GM06990 (cell line): Measurements from ENCODE around the gene SSX1.
"Not testable (repeated sequence)": the region's sequence is repeated elsewhere in the genome, so short reads cannot be mapped to it uniquely, and the experiment has no call there.

Experiments
- DNase-seq: peaks from one replicate; pipeline ENCODE4 v3.0.0-alpha.2; 2011; ENCODE audit not compliant: insufficient read length; ENCODE audit errors: extremely low read depth
- H3K27me3 ChIP-seq: replicated peaks from 2 replicates; pipeline ENCODE4 v1.6.0; 2011; ENCODE audit warnings: low read length; ENCODE audit not compliant: control insufficient read depth, insufficient read depth
- H3K36me3 ChIP-seq: 2 replicates; pipeline ENCODE4 v1.5.1; 2011; ENCODE audit warnings: low read length; ENCODE audit not compliant: control insufficient read depth, insufficient read depth
- H3K4me3 ChIP-seq: replicated peaks from 2 replicates; pipeline ENCODE4 v1.5.1; 2011; ENCODE audit warnings: low read depth, mild to moderate bottlenecking, control low read depth, low read length
- TF ChIP-seq, protein P1 (sequence below): IDR thresholded peaks from 2 replicates; pipeline ENCODE4 v1.5.1; 2011; ENCODE audit warnings: low read length, control low read depth, mild to moderate bottlenecking, inconsistent platforms; ENCODE audit not compliant: insufficient read depth, poor library complexity, severe bottlenecking

Gene SSX1, protein sequence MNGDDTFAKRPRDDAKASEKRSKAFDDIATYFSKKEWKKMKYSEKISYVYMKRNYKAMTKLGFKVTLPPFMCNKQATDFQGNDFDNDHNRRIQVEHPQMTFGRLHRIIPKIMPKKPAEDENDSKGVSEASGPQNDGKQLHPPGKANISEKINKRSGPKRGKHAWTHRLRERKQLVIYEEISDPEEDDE

DNA sequence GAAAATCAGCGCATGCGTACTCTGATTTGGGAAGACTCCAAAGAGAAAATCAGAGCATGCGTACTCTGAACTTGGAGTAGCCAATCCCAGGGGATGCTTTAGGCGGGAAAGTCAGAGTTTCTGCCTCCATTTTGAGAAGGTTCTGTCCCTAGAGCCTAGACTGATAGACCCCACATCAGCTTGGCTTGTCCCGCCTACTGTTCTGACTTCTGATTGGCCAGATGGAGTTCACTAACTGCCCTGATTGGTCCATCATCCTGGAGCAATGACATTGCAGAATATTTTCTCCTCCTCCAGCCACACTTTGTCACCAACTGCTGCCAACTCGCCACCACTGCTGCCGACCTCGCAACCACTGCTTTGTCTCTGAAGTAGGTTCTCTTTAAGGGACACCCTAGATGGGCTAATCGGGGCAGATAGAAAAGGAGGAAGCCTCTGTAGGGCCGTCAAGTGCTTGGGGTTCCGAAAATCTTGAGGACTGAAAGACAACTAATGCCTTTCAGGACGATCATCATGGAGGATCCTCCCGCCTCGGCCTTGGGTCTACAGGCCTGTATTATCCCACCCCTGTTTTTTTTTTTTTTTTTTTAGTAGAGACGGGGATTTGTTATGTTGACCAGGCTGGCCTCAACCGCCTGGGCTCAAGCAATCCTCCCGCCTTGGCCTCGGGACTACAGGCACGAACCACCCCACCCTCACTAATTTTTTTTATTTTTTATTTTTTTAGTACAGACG is at the start of gene SSX1:
Gene SSX1 (plus strand): TSS at position 331 of the 735 bp plus-strand sequence. CDS start 1,850 bp downstream, outside the sequence.
- H3K36me3 ChIP-seq, H3K27me3 ChIP-seq, H3K4me3 ChIP-seq, DNase-seq: not testable (repeated sequence)

DNA sequence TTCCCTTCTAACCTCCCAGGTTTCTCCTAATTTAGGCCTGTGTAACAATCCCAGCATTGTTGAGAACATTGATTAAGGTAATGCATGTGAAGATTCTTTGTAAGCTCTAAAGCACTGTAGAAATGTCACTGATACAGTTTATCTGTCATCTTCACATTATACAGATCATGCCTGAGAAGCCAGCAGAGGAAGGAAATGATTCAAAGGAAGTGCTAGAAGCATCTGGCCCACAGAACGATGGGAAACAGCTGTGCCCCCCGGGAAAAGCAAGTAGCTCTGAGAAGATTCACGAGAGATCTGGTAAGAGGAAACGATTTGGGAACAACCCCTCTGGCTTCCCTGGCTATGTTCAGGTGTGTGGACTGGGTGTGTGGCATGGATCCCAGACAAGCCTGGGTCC is 40.9 kb upstream of the SSX1 start:
- DNase-seq, H3K27me3 ChIP-seq, H3K36me3 ChIP-seq, H3K4me3 ChIP-seq: not testable (repeated sequence)

DNA sequence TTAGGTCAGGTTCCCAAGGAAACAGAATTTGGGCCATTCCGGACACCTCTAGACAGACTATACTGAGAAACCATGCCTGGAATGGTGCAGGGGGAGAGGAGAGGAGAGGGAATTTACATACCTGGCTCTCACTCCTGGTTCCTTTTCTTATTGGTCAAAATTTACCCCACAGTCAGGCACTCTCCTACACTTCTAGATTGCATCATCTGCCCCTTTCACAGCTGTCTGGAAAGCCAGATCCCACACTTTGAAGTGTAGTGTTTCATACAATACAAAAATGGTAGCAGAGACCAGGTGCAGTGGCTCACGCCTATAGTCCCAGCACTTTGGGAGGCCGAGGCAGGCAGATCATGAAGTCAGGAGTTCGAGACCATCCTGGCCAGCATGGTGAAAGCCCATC is 31.0 kb upstream of the SSX1 start:
- H3K36me3 ChIP-seq, H3K27me3 ChIP-seq, H3K4me3 ChIP-seq, DNase-seq: not testable (repeated sequence)

DNA sequence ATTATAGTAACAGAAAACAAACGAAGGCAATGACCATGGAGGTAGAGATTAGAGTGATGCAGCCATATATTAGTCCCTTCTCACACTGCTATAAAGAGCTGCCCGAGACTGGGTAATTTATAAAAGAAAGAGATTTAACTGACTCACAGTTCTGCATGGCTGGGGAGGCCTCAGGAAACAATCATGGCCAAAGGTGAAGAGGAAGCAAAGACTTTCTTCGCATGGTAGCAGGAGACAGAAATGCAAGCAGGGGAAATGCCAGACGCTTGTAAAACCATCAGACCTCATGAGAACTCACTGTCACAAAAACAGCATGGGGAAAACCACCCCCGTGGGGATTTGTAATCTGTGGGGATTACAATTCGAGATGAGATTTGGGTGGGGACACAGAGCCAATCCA is 2.2 kb upstream of the SSX1 start:
- not testable (repeated sequence) for DNase-seq, H3K36me3 ChIP-seq, H3K27me3 ChIP-seq, H3K4me3 ChIP-seq

DNA sequence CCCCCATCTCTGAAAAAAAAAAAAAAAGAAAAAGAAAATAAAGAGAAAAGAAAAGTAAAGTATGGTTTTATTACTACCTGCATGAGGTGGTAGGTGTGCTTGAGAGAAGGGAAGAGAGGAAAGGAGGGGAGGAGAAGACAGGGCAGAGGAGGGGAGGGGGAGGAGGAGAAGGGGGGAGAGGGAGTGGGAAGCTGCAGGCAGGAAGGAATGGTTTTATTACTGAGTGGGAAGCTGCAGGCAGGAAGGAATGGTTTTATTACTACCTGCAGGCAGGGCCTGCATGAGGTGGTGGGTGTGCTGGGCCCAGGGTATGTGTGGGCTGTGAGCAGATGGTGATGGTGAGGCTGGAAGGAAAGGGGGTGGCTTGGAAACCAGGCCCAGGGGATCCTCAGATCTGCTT is 19.2 kb downstream of the SSX1 start:
- H3K27me3 ChIP-seq, DNase-seq, H3K4me3 ChIP-seq, H3K36me3 ChIP-seq: not testable (repeated sequence)

DNA sequence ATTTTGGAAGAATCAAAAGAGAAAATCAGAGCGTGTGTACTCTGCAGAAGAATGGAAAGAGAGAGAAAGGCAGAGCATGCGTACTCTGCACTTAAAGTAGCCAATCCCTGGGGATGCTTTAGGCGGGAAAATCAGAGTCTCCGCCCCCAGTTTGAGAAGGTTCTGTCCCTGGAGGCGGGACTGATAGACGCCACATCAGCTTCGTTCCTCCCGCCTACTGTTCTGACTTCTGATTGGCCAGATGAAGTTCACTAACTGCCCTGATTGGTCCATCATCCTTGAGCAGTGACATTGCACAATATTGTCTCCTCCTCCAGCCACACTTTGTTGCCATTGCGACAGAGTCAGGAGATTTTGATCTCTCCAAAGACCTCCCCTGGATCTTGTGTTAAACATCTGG is 23.8 kb downstream of the SSX1 start:
- Histone ChIP-seq H3K27me3 (no peaks in the 10 kb centered on the region), H3K36me3 (no peaks in the 10 kb centered on the region), H3K4me3 (no peak overlapping the region)
- TF ChIP-seq, protein P1, sequence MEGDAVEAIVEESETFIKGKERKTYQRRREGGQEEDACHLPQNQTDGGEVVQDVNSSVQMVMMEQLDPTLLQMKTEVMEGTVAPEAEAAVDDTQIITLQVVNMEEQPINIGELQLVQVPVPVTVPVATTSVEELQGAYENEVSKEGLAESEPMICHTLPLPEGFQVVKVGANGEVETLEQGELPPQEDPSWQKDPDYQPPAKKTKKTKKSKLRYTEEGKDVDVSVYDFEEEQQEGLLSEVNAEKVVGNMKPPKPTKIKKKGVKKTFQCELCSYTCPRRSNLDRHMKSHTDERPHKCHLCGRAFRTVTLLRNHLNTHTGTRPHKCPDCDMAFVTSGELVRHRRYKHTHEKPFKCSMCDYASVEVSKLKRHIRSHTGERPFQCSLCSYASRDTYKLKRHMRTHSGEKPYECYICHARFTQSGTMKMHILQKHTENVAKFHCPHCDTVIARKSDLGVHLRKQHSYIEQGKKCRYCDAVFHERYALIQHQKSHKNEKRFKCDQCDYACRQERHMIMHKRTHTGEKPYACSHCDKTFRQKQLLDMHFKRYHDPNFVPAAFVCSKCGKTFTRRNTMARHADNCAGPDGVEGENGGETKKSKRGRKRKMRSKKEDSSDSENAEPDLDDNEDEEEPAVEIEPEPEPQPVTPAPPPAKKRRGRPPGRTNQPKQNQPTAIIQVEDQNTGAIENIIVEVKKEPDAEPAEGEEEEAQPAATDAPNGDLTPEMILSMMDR: no peak
- DNase-seq: no peak

DNA sequence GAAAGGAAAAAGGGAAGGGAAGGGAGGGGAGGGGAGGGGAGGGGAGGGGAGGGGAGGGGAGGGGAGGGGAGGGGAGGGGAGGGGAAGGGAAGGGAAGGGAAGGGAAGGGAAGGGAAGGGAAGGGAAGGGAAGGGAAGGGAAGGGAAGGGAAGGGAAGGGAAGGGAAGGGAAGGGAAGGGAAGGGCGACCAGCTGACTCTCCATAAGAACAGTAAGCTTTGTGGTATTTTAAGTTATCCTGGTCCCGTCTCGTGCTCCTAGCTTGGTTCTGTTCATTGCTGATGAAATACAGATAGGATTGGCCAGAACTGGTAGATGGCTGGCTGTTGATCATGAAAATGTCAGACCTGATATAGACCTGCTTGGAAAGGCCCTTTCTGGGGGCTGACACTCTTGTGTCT is 25.5 kb downstream of the SSX1 start:
- not testable (repeated sequence) for DNase-seq, H3K4me3 ChIP-seq, H3K27me3 ChIP-seq, H3K36me3 ChIP-seq

DNA sequence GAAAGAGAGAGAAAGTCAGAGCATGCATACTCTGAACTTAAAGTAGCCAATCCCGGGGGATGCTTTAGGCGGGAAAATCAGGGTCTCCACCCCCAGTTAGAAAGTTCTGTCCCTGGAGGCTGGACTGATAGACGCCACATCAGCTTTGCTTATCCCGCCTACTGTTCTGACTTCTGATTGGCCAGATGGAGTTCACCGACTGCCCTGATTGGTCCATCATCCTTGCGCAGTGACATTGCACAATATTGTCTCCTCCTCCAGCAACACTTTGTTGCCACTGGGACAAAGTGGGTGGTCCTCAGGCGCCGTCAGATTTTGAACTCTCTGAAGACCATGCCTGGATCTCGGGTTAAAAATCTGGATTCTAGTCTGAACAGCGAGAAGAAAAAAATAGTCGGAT is 51.0 kb downstream of the SSX1 start:
- TF ChIP-seq, protein P1: no peak
- Histone ChIP-seq H3K27me3 (no peaks in the 10 kb centered on the region), H3K36me3 (no peaks in the 10 kb centered on the region), H3K4me3 (no peak overlapping the region)
- DNase-seq: no peak

DNA sequence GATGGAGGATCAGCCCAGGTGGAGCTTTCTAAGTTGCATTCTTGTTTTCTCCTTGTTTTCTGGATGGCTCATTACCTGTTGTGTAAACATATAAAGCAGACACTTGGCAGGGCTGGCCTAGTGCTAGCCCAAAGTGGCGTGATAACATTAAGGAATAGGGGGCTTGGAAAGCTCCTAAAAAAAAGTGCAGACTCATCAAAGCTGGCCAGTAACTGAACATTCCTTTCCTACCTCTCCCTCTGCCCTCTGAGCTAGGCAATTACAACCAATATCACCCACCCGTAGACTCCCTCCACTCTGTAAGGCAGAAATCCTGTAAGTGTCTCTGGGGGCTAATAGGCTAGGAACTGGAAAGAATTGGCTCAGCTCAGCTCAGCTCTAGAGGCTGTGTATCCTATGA is 58.8 kb downstream of the SSX1 start:
- not testable (repeated sequence) for DNase-seq, H3K4me3 ChIP-seq, H3K36me3 ChIP-seq, H3K27me3 ChIP-seq
